ENCODE measurements around the gene GOLGA8O.
"Not testable (repeated sequence)": the region's sequence is repeated elsewhere in the genome, so short reads cannot be mapped to it uniquely, and the experiment has no call there.

DNA sequence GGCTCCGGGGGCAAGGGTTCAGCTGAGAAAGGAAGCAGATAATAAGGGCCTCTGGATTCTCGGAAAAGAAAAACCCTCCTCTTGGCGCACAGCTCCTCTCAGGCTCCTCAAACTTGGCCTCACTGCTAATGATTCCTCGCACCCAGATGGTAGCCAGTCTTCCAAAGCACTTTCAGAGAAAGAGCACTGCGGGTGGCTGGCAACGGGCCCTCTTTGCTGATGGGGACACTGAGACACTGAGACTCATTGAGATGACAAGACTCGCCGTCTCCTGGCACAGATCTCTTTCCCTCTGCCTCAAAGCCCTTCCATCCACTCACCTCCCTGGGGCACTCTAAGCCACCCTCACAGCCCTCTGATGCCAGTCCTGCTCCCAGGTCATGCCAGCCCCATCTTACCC lies 58.9 kb downstream of the GOLGA8O start:
- TF ChIP-seq, protein P1, sequence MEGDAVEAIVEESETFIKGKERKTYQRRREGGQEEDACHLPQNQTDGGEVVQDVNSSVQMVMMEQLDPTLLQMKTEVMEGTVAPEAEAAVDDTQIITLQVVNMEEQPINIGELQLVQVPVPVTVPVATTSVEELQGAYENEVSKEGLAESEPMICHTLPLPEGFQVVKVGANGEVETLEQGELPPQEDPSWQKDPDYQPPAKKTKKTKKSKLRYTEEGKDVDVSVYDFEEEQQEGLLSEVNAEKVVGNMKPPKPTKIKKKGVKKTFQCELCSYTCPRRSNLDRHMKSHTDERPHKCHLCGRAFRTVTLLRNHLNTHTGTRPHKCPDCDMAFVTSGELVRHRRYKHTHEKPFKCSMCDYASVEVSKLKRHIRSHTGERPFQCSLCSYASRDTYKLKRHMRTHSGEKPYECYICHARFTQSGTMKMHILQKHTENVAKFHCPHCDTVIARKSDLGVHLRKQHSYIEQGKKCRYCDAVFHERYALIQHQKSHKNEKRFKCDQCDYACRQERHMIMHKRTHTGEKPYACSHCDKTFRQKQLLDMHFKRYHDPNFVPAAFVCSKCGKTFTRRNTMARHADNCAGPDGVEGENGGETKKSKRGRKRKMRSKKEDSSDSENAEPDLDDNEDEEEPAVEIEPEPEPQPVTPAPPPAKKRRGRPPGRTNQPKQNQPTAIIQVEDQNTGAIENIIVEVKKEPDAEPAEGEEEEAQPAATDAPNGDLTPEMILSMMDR (IDR thresholded peaks at IDR 0.05 in 4 of 5, conservative IDR thresholded peaks at IDR 0.05 in 1 of 5) = not testable (repeated sequence)
- not testable (repeated sequence) for TF ChIP-seq POLR2A (IDR thresholded peaks at IDR 0.05)
